ENCODE results near the gene PTGDR. TPM values are rescaled to one million over a fixed set of nuclear protein-coding genes. Genes with fewer than 3 reads are reported as not detected.

PTGDR gene
- not detected in 2 replicates for total RNA-seq (2014; rRNA removed; shearing (Covaris generic))

GRCh38 chr14:52267501-52268278, at the start of gene PTGDR:
Gene PTGDR (plus strand): TSS chr14:52267698. CDS start chr14:52267815, 117 bp downstream.
- DNase-seq (ENCODE audit: low spot score) = no peak
- in situ Hi-C loops (cut with HindIII; ENCODE audit: low sequenced_read_pairs) = no loop called here

GRCh38 chr14:52219488-52220084, 47.9 kb upstream of the PTGDR start:
- no peak for DNase-seq (ENCODE audit: low spot score)
- in situ Hi-C loops (cut with HindIII; ENCODE audit: low sequenced_read_pairs) = no loop called here

- in situ Hi-C loops (cut with HindIII; ENCODE audit: low sequenced_read_pairs) = no loop called here
These were observed 46.3 kb upstream of the PTGDR start for GRCh38 chr14:52220924-52221811.

GRCh38 chr14:52222901-52223300, 44.6 kb upstream of the PTGDR start:
- DNase-seq (ENCODE audit: low spot score) = no peak
- in situ Hi-C loops (cut with HindIII; ENCODE audit: low sequenced_read_pairs) = no loop called here

More at GRCh38 chr14:52220924-52221811, 46.3 kb upstream of the PTGDR start:
- no peak for DNase-seq (ENCODE audit: low spot score)

- in situ Hi-C loops (cut with HindIII; ENCODE audit: low sequenced_read_pairs) = no loop called here
- DNase-seq (ENCODE audit: low spot score) = no peak
These were observed 39.8 kb upstream of the PTGDR start for GRCh38 chr14:52227619-52228222.

- in situ Hi-C loops (cut with HindIII; ENCODE audit: low sequenced_read_pairs) = no loop called here
- DNase-seq (ENCODE audit: low spot score) = no peak
These were observed 33.8 kb upstream of the PTGDR start for GRCh38 chr14:52233693-52234092.

- in situ Hi-C loops (cut with HindIII; ENCODE audit: low sequenced_read_pairs) = no loop called here
- no peak for DNase-seq (ENCODE audit: low spot score)
These were observed 32.1 kb upstream of the PTGDR start for GRCh38 chr14:52235434-52235833.

GRCh38 chr14:52235866-52236510, 31.5 kb upstream of the PTGDR start:
- in situ Hi-C loops (cut with HindIII; ENCODE audit: low sequenced_read_pairs) = no loop called here
- DNase-seq (ENCODE audit: low spot score) = no peak

GRCh38 chr14:52238682-52239081, 28.8 kb upstream of the PTGDR start:
- in situ Hi-C loops (cut with HindIII; ENCODE audit: low sequenced_read_pairs) = no loop called here
- DNase-seq (ENCODE audit: low spot score) = no peak

- in situ Hi-C loops (cut with HindIII; ENCODE audit: low sequenced_read_pairs) = no loop called here
These were observed 26.9 kb upstream of the PTGDR start for GRCh38 chr14:52240623-52241022.

GRCh38 chr14:52241087-52241793, 26.3 kb upstream of the PTGDR start:
- no peak for DNase-seq (ENCODE audit: low spot score)

More at GRCh38 chr14:52240623-52241022, 26.9 kb upstream of the PTGDR start:
- DNase-seq (ENCODE audit: low spot score) = no peak

GRCh38 chr14:52244328-52244727, 23.2 kb upstream of the PTGDR start:
- DNase-seq (ENCODE audit: low spot score) = no peak
- in situ Hi-C loops (cut with HindIII; ENCODE audit: low sequenced_read_pairs) = no loop called here

More at GRCh38 chr14:52241087-52241793, 26.3 kb upstream of the PTGDR start:
- in situ Hi-C loops (cut with HindIII; ENCODE audit: low sequenced_read_pairs) = no loop called here

GRCh38 chr14:52244997-52245396, 22.5 kb upstream of the PTGDR start:
- in situ Hi-C loops (cut with HindIII; ENCODE audit: low sequenced_read_pairs) = no loop called here
- DNase-seq (ENCODE audit: low spot score) = no peak

GRCh38 chr14:52248057-52248456, 19.4 kb upstream of the PTGDR start:
- in situ Hi-C loops (cut with HindIII; ENCODE audit: low sequenced_read_pairs) = no loop called here
- DNase-seq (ENCODE audit: low spot score) = no peak

GRCh38 chr14:52251724-52252123, 15.8 kb upstream of the PTGDR start:
- in situ Hi-C loops (cut with HindIII; ENCODE audit: low sequenced_read_pairs) = no loop called here

GRCh38 chr14:52253503-52253902, 14.0 kb upstream of the PTGDR start:
- no peak for DNase-seq (ENCODE audit: low spot score)
- in situ Hi-C loops (cut with HindIII; ENCODE audit: low sequenced_read_pairs) = no loop called here

More at GRCh38 chr14:52251724-52252123, 15.8 kb upstream of the PTGDR start:
- no peak for DNase-seq (ENCODE audit: low spot score)

GRCh38 chr14:52254086-52254485, 13.4 kb upstream of the PTGDR start:
- no peak for DNase-seq (ENCODE audit: low spot score)
- in situ Hi-C loops (cut with HindIII; ENCODE audit: low sequenced_read_pairs) = no loop called here

- DNase-seq (ENCODE audit: low spot score) = no peak
- in situ Hi-C loops (cut with HindIII; ENCODE audit: low sequenced_read_pairs) = no loop called here
These were observed 8.7 kb upstream of the PTGDR start for GRCh38 chr14:52258783-52259182.
